T-helper 9 cell (primary cell): ENCODE results near the gene C19orf81.

Experiments used
- DNase-seq: peaks from one replicate; pipeline ENCODE4 v3.0.0-alpha.2; 2020

The C19orf81 gene

DNA sequence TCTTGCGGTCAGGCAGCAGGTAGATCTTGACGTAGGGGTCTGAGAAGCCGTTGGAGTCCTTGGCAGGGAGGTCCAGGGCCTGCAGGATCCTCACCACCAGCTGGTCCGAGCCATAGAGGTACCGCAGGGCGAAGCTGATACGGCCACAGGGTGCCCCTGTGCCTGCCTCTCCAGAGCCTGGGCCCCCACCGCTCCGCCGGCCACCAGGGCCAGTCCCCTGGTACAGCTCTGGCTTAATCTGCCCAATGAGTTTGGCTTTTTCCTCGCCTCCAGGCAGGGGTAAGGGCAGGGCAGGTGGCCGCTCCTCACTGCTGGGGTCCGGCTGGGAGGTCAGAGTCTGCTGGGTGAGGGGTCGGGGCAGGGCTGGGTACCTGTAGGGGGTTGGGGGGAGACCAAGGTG lies 19.4 kb upstream of the C19orf81 start:
- DNase-seq, result no peak

DNA sequence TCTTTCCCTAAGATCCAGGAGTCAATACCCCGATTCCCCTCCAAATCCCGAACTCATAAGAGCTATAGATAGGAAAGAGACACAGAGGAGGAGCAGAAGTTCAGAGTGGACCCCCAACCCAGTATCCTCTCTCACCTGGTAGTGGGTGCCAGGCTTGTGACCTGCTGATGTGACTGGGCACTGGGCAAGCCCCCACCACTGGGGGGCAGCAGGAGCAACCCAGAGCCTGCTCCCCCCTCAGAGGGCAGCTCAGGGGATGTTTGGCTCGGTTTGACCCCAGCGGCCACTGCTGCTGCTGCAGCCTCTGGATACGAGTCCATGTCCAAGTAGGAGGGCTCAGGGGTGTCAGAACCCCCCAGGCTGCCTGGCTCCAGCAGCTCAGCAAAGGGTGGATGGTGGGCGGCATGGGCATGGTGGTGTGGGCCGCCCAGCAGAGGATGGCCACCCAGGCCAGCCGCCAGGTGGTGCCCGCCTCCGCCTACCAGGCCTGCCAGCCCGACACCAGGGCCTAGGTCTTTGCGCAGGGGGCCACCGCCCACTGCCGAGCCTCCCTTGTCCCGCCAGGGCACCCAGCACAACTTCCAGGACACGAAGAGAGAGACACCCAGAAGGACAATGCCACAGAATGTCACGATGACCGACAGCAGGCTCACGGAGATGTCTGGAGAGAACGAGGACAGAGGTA lies 17.0 kb upstream of the C19orf81 start:
- DNase-seq, result no peak

DNA sequence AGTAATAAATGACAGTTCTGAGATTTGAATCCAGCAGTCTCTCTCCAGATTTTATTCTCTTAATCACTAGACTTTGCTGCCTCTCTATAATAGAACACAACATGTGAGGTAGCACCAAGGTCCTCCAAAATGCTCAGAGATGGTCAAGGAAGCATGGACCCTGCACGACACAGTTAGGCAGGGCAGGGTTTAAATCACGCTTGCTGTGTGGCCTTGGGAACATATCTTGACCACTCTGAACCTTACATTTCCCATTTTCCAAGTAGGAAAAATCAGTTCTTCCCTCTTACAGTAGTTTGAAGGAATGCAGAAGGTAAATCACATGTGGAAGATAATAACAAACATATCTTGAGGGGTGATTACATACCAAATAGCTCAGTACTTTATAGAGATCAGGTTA lies 15.9 kb upstream of the C19orf81 start:
- no peak for DNase-seq

DNA sequence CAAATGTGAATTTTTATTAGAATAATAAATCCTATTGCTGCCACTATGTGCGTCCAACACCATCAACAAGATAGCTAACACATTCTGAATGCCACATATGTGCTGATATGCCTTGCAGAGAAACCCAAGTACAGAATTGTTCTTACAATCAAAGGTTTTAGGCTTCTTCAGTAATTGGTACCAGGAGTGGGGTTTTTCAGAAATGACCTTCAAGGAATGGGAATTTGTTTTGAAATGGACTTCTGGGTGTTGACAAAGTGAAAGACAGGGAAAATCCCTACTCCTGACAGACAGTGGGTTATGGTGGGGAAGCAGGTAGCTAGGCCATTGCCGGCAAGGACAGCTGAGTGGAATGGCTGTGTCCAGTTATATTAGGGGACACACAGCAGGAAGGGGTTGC lies 15.3 kb upstream of the C19orf81 start:
- no peak for DNase-seq

DNA sequence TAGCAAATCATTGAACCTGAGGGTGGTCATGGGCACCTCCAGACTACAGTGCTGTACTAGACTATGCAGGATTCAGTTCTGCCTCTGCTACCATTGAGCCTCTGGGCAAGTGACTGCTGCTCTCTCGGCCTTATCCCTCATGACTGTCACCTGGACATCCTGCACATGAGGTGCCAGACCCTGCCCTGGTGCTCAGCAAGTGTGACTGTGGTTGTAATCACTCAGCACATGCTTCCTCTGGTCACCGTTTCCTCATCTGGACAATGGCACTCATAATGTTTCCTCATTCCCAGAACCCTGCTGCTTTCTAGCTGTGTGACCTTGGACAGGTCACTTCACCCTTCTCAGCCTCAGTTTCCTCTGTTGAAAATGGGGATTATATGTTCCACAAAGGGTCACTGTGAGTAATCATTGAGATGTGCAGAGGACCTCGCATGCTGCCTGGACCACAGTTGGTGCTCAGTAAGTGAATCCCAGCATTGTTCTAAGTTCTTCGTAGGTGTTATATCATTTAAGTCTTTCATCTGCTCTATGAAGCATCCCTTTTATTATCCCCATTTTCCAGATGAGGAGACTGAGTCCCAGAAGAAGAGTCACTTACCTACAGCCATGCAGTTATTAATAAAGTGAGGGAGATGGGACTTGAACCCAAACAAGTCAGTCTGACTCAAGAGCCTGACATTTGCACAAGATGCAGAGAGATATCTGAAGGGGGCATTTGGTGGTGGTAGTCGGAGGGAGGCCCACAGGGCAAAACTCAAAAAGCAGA lies 12.7 kb upstream of the C19orf81 start:
- no peak for DNase-seq

DNA sequence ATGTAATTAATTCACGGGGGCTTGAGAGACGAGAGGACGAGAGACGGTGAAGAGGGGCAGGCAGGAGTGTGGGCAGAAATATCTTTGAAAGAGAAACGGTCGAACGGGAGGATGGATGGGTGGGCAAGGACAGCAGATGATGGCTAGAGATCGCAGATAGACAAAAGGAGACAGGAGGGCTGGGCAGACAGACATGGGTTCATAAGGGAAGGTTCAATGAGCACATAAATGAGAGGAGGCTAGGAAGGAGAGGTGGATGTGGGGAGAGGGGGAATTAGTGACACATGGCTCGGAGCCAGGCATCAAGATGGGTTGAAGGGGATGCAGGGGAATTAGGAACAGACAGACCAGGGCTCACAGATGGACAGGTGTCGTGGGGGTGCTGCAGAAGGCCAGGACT lies 10.6 kb upstream of the C19orf81 start:
- no peak for DNase-seq

DNA sequence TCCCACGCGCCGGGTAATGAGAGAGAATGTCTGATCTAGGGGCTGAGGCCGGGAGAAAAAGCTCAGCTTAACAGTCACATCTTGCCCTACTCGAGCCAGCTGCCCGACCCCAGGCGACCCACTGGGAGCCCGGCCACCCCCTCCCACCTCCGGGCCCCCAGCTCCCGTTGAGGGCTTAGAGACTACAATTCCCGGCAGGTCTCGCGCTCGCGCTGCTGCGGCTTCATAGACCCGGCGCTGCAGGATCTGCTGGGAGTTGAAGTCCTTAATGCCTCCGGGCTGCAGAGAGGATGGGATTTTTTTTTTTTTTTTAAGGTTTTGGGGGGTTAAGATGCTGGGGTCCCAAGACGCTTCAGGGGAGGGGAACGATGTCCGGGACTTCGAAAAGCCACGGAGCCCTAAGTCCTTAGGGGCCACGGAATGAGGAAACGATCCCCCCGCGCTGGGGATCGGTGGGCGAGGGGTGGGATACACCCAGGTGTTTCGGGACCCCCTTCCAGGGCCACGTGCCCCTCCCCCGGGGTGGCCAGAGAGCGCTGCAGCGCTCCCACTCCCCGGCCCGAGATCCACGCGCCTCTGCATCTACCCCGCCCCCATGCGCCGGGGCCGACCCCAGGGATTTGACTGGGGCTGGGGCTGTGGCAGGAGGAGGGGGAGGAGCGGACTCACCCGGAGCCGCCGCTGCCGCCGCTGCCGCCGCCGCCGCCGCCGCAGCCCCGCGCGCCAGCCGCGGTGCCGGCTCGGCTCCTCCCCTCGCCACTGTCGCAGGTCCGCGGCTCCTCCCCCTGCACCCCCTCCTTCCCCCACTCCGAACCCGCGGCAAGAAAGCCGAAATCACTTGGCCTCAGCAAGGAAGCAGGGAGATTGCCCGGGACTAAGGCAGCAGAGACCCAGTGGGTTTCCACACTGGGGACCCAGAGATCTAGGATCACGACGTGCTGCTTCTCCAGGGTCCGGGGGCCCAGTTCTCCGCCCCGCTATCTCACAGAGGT lies 9.8 kb upstream of the C19orf81 start, which contains the start of gene SYT3:
Gene SYT3 (minus strand): TSS at position 761 of the 992 bp plus-strand sequence. CDS start 2,470 bp downstream, outside the sequence.
- DNase-seq, result no peak

DNA sequence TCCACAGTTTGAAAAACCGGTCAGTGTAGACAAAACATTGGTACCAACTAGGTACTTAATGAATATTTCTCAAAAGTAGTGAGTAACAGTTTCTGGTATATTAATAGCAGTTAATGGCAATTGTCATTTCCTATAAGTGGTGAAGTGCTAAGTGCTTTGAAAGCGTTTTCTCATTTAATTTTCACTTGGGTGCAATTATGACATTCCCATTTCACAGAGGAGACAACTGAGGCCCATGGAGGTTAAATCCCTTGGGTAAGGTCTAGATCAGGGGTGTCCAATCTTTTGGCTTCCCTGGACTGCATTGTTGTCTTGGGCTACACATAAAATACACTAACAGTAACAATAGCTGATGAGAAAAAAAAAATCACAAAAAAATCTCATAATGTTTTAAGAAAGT lies 8.9 kb upstream of the C19orf81 start:
- DNase-seq, result no peak

DNA sequence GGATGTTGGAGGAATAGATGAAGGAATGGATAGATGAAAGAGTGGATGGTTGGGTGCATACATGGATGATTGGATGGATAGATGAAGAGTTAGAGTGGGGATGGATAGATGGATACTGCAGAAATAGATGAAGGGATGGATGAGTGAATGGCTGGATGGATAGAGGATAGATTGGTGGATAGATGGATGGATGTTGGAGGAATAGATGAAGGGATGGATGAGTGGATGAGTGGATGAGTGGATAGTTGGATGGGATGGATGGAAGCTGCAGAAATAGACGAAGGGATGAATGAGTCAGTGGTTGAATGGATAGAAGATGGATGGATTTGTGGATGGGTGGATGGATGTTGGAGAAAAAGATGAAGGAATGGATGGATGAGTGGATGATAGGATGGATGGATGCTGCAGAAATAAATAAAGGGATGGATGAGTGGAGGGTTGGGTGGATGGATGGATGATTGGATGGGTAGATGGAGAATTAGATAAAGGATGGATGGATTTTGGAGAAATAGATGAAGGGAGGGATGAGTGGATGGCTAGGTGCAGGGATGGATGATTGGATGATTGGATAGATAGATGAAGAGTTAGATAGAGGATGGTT lies 4.8 kb upstream of the C19orf81 start:
- no peak for DNase-seq

DNA sequence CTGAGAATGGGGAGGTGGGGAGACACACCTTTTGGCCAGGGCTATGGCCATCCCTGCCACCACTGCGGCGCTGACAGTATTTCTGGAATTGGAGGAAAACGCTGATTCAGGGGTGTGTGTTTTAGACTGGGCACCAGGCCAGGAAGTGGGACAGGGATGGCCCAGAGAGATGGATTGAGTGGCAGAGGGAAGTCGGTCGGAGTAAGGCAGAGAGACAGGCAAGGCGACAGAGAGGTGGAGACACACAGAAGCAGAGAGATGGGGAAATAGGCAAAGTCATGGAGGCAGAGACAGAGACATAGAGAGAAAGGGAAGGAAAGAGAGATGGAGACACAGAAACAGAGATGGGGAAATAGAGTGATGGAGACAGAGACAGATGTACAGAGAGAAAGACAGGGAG lies 4.1 kb upstream of the C19orf81 start:
- DNase-seq, result no peak

DNA sequence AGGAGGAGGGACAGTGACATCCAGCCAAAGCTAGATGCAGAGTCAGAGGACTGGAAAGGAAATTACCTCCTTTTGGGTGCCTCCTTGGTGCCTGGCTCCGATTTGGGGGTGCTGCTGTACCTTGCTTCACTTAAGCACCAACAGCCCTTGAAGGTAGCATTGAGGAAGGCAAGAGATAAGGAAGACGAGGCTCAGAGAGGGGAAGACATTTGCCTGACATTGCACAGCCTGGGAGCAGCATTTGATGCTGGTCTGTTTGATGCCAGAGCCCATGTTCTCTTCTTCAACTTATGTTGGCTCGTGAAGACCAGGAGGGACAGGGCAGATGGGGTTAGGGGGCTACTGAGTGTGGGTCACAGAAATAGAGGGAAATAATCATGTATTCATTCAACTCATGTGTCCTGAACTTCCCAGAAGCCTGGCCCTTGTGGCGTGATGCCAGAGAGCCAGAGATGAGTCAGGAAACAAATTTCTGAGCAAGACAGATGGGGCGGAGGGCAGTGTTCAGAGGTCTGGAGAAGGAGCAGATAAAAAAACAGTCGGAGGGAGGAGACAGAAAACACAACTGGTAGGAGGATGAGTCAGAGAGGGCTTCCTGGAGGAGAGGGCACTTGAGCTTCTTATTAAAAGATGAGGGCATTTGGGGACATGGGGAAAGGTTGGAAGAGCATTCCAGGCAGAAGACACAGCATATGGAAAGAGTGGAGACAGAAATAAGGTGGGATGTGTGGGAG lies 3.0 kb upstream of the C19orf81 start:
- no peak for DNase-seq

DNA sequence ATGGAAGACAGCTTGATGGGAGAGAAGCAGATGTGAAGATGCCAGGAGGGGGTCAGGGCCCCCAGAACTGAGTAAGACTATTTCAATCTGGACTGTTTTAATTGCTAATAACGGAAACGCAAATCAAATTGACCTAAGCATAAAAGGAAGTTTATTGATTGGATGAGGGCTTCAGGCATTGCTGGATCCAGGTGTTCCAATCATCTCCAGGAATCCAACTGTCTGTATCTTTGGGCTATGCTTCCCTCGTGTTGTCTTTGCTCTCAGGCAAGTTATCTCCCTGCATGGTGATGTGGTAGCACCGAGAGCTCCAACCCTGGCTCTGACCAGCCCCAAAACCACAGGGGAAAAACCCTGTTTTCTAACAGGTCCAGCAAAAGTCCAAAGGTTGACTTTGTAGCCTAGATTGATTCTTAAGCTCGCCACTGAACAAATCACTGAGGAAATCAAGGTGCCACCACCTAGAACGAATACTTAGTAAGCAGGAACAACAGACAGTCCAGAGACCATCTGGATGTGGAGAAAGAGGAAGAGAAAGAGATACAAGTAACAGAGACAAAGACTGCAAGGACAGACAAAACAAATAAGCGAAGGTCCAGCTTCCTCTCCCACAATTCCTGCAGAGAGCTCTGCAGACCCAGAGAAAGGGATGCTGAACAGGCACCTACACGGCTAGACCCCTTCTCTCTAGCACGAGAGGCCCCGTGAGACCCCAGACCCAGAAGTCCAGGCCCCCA lies 1.2 kb upstream of the C19orf81 start:
- no peak for DNase-seq

DNA sequence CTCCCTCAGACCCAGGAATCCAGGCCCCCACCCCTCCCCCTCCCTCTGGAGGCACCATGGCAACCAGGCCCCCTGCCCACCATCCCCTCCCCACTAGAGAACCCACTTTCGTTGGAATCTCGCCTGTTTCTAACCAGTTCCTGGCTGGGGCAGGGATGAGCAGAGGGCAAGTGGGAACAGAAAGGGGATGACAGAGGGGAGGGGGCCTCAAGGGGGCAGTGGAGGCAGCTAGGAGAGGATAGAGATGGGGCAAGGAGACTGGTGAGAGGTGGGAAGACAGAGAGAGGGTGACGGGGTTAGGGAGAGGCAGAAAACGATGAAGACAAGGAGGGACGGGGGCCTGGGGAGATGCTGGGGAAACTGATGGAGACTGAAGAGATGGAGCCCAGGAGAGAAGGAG lies 586 bp upstream of the C19orf81 start:
- no peak for DNase-seq

DNA sequence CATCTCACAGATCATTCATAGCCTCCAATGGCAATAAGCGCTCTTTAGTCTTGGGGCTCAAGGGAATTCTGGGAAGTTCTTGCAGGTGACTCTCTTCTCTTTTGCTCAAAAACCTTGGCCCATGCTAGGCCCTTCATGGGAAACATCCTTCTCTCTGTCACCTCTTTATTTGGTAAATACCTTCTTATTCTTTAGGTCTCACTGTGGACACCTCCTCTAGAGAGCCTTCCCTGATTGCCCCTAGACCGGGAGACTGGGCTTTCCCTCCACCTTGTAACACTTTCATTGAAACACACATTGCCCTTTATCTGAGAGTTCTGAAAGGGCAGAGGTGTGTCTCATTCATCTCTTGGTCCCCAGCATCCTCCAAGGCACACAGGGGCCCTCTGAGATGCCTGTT lies 1.9 kb downstream of the C19orf81 start:
- no peak for DNase-seq

DNA sequence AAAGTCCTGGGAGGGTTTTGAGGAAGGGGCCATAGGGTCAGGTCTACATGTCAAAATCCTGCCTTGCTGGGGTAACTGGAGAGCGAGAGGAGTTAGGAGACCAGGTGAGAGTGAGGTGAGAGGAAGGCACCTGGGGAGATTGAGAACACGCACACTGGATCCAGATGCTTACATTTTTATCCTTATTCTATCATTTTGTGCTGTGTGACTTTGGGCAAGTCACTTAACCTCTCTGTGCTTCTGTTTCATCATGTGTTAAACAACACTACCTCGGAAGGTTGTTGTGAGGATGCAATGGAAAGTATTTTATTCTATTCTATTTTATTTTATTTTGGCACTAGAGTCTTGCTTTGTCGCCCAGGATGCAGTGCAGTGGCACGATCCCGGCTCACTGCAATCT lies 3.5 kb downstream of the C19orf81 start:
- no peak for DNase-seq

DNA sequence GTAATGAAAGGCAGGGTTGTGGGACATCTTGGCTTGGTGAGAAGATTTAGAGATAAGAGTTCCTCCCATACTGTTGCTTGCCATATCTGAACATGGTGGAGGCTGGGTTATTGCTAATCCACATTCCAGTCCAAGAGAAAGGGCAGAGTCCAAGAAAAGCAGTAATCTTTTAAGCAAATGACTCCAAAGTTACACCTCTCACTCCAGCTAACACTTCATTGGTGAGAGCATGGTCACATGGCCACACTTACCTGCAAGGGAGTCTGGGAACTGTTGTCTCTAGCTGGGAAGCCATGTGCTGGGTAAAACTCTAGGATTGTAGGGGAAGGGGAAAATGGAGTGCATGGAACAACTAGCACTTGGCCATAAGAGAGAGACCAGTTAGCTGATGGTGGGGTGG lies 5.6 kb downstream of the C19orf81 start:
- DNase-seq, result no peak

DNA sequence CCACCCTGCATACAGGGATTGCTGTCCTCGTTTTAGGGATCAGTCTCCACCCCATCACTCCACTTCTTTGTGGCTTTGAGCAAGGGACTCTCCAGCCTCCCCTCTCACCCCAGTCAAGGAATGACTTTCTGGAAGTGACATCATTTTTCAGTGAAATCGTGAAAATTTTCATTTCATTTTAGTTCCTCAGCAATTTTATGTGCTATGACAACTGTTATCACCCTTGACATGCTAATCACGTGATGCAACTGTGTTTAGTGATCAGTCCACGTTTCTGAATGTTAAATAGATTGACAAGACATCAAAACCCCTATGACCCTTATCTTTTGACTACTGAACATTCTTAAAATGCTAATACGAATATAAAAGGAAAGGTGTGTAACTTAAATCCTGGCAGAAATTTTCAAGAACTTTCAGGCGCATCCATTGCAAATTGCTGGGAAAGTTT lies 8.0 kb downstream of the C19orf81 start:
- DNase-seq, result no peak

DNA sequence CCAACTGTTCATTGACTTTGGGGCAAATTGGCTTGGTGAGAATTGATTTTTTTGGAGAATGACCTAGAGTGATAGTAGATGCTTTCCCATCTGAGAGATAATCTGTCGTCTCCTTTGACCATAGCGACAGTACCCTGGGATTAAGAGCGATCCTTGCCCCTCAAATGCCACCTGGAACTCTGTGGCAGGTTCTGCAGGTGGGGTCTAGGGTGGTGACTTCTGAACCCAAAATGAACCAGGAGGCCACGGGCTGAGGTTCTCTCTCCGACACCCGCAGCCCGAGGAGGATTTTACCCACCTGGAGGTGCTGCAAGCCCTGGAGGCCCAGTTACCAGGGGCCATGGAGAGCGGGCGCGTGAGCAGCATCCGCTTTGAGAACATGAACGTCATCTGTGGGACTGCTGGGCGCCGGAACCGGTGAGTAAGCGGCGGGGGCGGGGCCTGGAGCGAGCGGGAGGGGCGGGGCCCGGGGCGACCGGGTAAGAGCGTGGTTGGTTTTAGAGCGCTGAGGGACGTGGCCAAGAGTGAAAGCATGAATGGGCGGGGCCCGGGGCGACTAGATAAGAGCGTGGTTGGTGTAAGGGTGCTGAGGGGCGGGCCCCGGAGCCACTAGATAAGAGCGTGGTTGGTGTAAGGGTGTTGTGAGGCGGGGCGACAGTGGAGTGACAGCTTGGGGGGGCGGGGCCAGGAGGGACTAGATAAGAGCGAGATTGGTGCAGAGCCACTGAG lies 8.6 kb downstream of the C19orf81 start:
- DNase-seq, result peak; percentile 40

DNA sequence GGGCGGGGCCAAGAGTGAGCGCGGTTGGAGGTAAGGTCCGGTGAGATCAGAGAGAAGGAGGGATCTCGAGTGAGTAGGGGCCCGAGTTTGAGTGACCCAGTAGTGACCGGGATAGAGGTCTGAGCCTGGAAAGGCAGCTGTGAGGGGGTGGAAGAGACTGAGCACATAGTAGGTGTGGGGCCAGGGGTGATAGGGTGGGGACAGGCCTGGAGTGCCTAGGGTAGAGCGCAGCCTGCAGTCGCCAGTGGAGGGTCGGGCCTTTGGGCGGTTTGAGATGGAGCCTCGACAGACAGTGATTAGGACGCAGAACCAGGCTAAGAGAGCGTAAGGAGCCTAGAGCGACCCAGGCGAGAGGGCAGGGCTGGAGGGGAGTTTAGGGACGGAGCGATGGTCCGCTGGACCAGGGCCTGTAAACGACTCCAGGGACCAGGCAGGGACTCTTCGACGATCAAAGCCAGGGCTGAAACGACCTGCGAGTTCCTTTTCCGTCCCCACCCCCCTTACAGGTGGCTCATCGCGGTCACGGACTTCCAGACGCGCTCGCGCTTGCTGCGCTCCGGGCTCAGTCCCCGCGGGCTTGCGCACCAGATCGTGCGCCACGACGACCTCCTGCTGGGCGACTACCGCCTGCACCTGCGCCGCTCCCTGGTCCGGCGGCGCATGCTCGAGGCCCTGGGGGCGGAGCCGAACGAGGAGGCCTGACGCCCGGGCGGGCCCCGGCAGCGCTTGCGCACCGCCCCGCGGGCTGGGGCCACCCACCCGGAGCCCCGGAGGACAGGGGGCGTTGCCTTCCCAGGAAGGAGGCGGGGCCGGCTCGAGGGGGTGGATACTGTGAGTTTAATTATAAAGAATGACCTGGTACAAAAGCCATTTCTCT lies 9.4 kb downstream of the C19orf81 start:
- DNase-seq, result no peak
